ENCODE results near the gene CNTN3. TPM values are rescaled to one million over a fixed set of nuclear protein-coding genes. Genes with fewer than 3 reads are reported as not detected.
A peak's percentile ranks its signal among the peaks of the same experiment; 100 is the strongest.

Gene CNTN3
- total RNA-seq, 4 donors from 2014 or later = 0.29 to 19.7 (median 7.8) TPM

- intact Hi-C loops (cut with DNase I; ENCODE audit: low total_unique reads) = no loop called here
- Histone ChIP-seq H3K4me1 (no peaks in the 10 kb centered on the region), H3K9me3 (no peaks in the 10 kb centered on the region), H3K4me3 (peak overlapping the region in 1 of 2 donors; percentile 32), H3K27me3 (peaks cover 0 to 18% of the 10 kb centered on the region in 2 donors), H3K27ac (no peak overlapping the region), H3K36me3 (no peaks in the 10 kb centered on the region)
- no peak for TF ChIP-seq CTCF (IDR thresholded peaks at IDR 0.05)
- no peak for TF ChIP-seq POLR2A (IDR thresholded peaks at IDR 0.05)
- no peak for DNase-seq
Observed at GRCh38 chr3:74613521-74614106, 845 bp downstream of the CNTN3 start.

- Histone ChIP-seq H3K9me3 (no peaks in the 10 kb centered on the region), H3K27ac (no peak overlapping the region), H3K27me3 (peaks cover 0 to 18% of the 10 kb centered on the region in 2 donors), H3K4me3 (no peak overlapping the region), H3K36me3 (no peaks in the 10 kb centered on the region), H3K4me1 (no peaks in the 10 kb centered on the region)
- DNase-seq = no peak
- intact Hi-C loops (cut with DNase I; ENCODE audit: low total_unique reads) = no loop called here
- TF ChIP-seq POLR2A (IDR thresholded peaks at IDR 0.05) = no peak
- no peak for TF ChIP-seq CTCF (IDR thresholded peaks at IDR 0.05)
Observed at GRCh38 chr3:74613060-74613459, 1.4 kb downstream of the CNTN3 start.

- no peak overlapping the region for H3K27ac ChIP-seq
- H3K4me1 ChIP-seq = no peaks in the 10 kb centered on the region
- TF ChIP-seq CTCF (IDR thresholded peaks at IDR 0.05) (no peak), POLR2A (IDR thresholded peaks at IDR 0.05) (no peak)
- peaks cover 0 to 18% of the 10 kb centered on the region in 2 donors for H3K27me3 ChIP-seq
- DNase-seq = no peak
- H3K9me3 ChIP-seq = no peaks in the 10 kb centered on the region
- no peak overlapping the region for H3K4me3 ChIP-seq
- H3K36me3 ChIP-seq = no peaks in the 10 kb centered on the region
- intact Hi-C loops (cut with DNase I; ENCODE audit: low total_unique reads) = no loop called here
Observed at GRCh38 chr3:74611206-74611605, 3.3 kb downstream of the CNTN3 start.

GRCh38 chr3:74607803-74608202, 6.7 kb downstream of the CNTN3 start:
- intact Hi-C loops (cut with DNase I; ENCODE audit: low total_unique reads) = no loop called here
- DNase-seq = no peak
- H3K27ac ChIP-seq = no peak overlapping the region
- TF ChIP-seq POLR2A (IDR thresholded peaks at IDR 0.05) (no peak), CTCF (IDR thresholded peaks at IDR 0.05) (no peak)
- no peaks in the 10 kb centered on the region for H3K9me3 ChIP-seq
- H3K27me3 ChIP-seq = peaks cover 0 to 16% of the 10 kb centered on the region in 2 donors
- no peak overlapping the region for H3K4me3 ChIP-seq
- no peaks in the 10 kb centered on the region for H3K4me1 ChIP-seq
- H3K36me3 ChIP-seq = no peaks in the 10 kb centered on the region

- H3K4me3 ChIP-seq = no peak overlapping the region
- DNase-seq = no peak
- peaks cover 0 to 8% of the 10 kb centered on the region in 2 donors for H3K27me3 ChIP-seq
- H3K9me3 ChIP-seq = no peaks in the 10 kb centered on the region
- intact Hi-C loops (cut with DNase I; ENCODE audit: low total_unique reads) = no loop called here
- no peaks in the 10 kb centered on the region for H3K36me3 ChIP-seq
- H3K4me1 ChIP-seq = no peaks in the 10 kb centered on the region
- TF ChIP-seq CTCF (IDR thresholded peaks at IDR 0.05) = no peak
- no peak for TF ChIP-seq POLR2A (IDR thresholded peaks at IDR 0.05)
- H3K27ac ChIP-seq = no peak overlapping the region
Observed at GRCh38 chr3:74606996-74607395, 7.5 kb downstream of the CNTN3 start.

Data from uterus (tissue), 4 donors.